Activated B cell treated with CpG ODN at 0.5 μM for 24 hours (primary cell): ENCODE results near the gene AURKA. TPM values are rescaled to one million over a fixed set of nuclear protein-coding genes. Genes with fewer than 3 reads are reported as not detected.

ENCODE experiments used
- ATAC-seq: fragments of 200-7000 bp; cut with Tn5 transposase; one replicate; pipeline ENCODE4 v1.10.0; 2021; ENCODE audit warnings: low read depth, mild to moderate bottlenecking, moderate library complexity
- CTCF ChIA-PET: fragments of 350-600 bp; sonication (Branson Sonifier 250); formaldehyde crosslinking; loops from one replicate; lab custom pipeline; 2021; ENCODE audit warnings: antibody characterized with exemption; lab: Charles Lee
- POLR2A ChIA-PET: fragments of 350-600 bp; sonication (Branson Sonifier 250); formaldehyde crosslinking; loops from one replicate; lab custom pipeline; 2021; ENCODE audit warnings: antibody characterized with exemption; lab: Charles Lee
- DNase-seq: peaks from one replicate; pipeline ENCODE4 v3.0.0; 2022
- H3K27ac Mint-ChIP-seq: one replicate; pipeline ENCODE4 v1.8.0; 2020; ENCODE audit warnings: mixed read lengths
- H3K27me3 Mint-ChIP-seq: one replicate; pipeline ENCODE4 v1.8.0; 2021; ENCODE audit warnings: mixed read lengths
- H3K36me3 Mint-ChIP-seq: one replicate; pipeline ENCODE4 v1.8.0; 2021; ENCODE audit warnings: low read depth, mixed read lengths
- H3K4me1 Mint-ChIP-seq: one replicate; pipeline ENCODE4 v1.8.0; 2021; ENCODE audit warnings: mixed read lengths
- H3K4me3 Mint-ChIP-seq: one replicate; pipeline ENCODE4 v1.8.0; 2020; ENCODE audit warnings: mild to moderate bottlenecking, mixed read lengths
- H3K9me3 Mint-ChIP-seq: one replicate; pipeline ENCODE4 v1.8.0; 2020; ENCODE audit warnings: mixed read lengths
- intact Hi-C: fragments of 100-400 bp; cut with micrococcal nuclease; formaldehyde crosslinking; loops from one replicate; pipeline ENCODE4 v1.15.1; 2024
- total RNA-seq: library from RNA; stranded (reverse); gene quantifications from 2 replicates; pipeline ENCODE4 v1.2.3, GENCODE V29; 2022
- TF ChIP-seq, protein P1 (sequence below): fragments of 200-600 bp; IDR thresholded peaks from one replicate; pipeline ENCODE4 v1.8.0; 2022; ENCODE audit warnings: antibody characterized with exemption, mild to moderate bottlenecking

AURKA gene
- total RNA-seq, 1 donor from 2014 or later: 3.8 TPM

- H3K27ac Mint-ChIP-seq: no peak overlapping the region
- TF ChIP-seq, protein P1, sequence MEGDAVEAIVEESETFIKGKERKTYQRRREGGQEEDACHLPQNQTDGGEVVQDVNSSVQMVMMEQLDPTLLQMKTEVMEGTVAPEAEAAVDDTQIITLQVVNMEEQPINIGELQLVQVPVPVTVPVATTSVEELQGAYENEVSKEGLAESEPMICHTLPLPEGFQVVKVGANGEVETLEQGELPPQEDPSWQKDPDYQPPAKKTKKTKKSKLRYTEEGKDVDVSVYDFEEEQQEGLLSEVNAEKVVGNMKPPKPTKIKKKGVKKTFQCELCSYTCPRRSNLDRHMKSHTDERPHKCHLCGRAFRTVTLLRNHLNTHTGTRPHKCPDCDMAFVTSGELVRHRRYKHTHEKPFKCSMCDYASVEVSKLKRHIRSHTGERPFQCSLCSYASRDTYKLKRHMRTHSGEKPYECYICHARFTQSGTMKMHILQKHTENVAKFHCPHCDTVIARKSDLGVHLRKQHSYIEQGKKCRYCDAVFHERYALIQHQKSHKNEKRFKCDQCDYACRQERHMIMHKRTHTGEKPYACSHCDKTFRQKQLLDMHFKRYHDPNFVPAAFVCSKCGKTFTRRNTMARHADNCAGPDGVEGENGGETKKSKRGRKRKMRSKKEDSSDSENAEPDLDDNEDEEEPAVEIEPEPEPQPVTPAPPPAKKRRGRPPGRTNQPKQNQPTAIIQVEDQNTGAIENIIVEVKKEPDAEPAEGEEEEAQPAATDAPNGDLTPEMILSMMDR: no peak
- no peaks in the 10 kb centered on the region for H3K36me3 Mint-ChIP-seq
- H3K9me3 Mint-ChIP-seq: no peaks in the 10 kb centered on the region
- ATAC-seq (no peak), DNase-seq (peak; percentile 17)
- CTCF ChIA-PET: interaction anchor here (1.2 kb wide), 1 partner anchor 192 kb away, joined by 3 read pairs; no protein-coding TSS in a partner anchor
- H3K4me1 Mint-ChIP-seq: peaks cover 16% of the 10 kb centered on the region
- H3K27me3 Mint-ChIP-seq: no peaks in the 10 kb centered on the region
- intact Hi-C loops: loop anchor here (2.0 kb wide), 1 partner anchor 109 kb away; the partner anchor contains the start of gene RTF2
- POLR2A ChIA-PET: interaction anchor here (1.0 to 2.1 kb wide), 2 partner anchors 33 to 36 kb away, joined by 3 to 21 read pairs; partner anchors contain the start of genes AURKA and CSTF1
- H3K4me3 Mint-ChIP-seq: peak overlapping the region; percentile 84
Observed at GRCh38 chr20:56359212-56360132, 32.5 kb downstream of the AURKA start.

DNA sequence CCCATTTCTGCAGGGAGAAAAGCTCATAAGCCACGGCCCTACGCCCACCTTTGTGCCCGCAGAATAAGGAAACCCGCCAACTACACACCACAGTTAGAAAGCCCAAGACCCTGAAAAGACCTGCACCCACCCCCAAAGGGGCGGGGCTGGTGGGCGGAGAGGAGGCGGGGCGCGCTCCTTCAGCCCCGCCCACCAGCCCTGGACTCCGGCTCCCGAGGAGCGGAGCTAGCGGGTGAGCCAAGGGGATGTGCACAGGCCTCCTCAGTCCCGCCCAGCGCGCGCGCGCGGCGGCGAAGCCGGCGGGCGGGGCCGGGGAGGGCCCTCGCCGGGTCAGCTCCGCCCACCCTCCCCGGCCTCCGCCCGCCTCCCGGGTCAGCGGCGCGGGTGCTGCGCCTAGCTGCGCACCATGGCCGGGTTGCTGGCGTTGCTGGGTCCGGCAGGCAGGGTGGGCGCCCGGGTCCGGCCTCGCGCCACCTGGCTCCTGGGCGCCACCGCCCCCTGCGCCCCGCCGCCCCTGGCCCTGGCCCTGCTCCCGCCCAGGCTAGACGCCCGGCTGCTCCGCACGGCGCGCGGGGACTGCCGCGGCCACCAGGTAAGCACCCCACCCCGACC, 33.3 kb downstream of the AURKA start, which contains the start of gene FAM210B:
Gene FAM210B, plus strand, starts transcription at position 375 of the 612 bp plus-strand sequence. Its CDS starts 32 bp downstream, at position 407.
- no peaks in the 10 kb centered on the region for H3K27me3 Mint-ChIP-seq
- peak within 1 kb of the TSS; percentile 84 for H3K4me3 Mint-ChIP-seq
- no peaks in the 10 kb centered on the region for H3K36me3 Mint-ChIP-seq
- intact Hi-C loops: loop anchor here (1.0 to 2.0 kb wide), 2 partner anchors 34 to 110 kb away; partner anchors contain the start of genes AURKA, CSTF1 and RTF2
- H3K27ac Mint-ChIP-seq: no peak within 1 kb of the TSS
- TF ChIP-seq, protein P1: no peak
- DNase-seq (peak; percentile 73), ATAC-seq (peak; percentile 100)
- ChIA-PET CTCF (interaction anchor here (1.2 kb wide), 1 partner anchor 193 kb away, joined by 3 read pairs; no protein-coding TSS in a partner anchor), POLR2A (interaction anchor here (1.0 to 2.1 kb wide), 2 partner anchors 34 to 37 kb away, joined by 3 to 21 read pairs; partner anchors contain the start of genes AURKA and CSTF1)
- H3K4me1 Mint-ChIP-seq: peaks cover 16% of the 10 kb centered on the region
- no peaks in the 10 kb centered on the region for H3K9me3 Mint-ChIP-seq

DNA sequence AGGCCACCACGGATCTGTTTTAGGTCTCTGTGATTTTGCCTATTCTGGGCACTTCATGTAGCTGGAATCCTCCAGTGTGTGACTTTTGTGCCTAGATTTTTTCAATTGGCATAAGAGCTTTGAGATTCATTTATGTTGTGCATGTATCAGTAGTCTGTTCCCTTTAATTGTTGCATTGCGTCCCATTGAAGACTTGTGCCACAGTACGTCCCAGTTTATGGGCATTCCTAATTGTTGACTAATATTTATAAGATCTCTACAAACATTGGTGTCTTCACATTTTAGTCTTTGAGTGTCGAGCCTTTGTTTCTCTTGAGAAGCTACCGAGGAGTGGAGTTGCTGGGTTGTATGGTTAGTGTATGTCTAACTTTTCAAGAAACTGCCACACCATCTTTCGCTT, 33.9 kb downstream of the AURKA start:
- DNase-seq (no peak), ATAC-seq (no peak)
- ChIA-PET POLR2A (interaction anchor here (1.0 to 2.1 kb wide), 2 partner anchors 34 to 37 kb away, joined by 3 to 21 read pairs; partner anchors contain the start of genes AURKA and CSTF1), CTCF (interaction anchor here (1.2 kb wide), 1 partner anchor 193 kb away, joined by 3 read pairs; no protein-coding TSS in a partner anchor)
- intact Hi-C loops: loop anchor here (1.0 to 2.0 kb wide), 2 partner anchors 34 to 111 kb away; partner anchors contain the start of genes AURKA, CSTF1 and RTF2
- H3K27ac Mint-ChIP-seq: no peak overlapping the region
- H3K4me3 Mint-ChIP-seq: peak overlapping the region; percentile 80
- TF ChIP-seq, protein P1: no peak
- peaks cover 1% of the 10 kb centered on the region for H3K27me3 Mint-ChIP-seq
- H3K36me3 Mint-ChIP-seq: no peaks in the 10 kb centered on the region
- H3K4me1 Mint-ChIP-seq: peaks cover 16% of the 10 kb centered on the region
- no peaks in the 10 kb centered on the region for H3K9me3 Mint-ChIP-seq

DNA sequence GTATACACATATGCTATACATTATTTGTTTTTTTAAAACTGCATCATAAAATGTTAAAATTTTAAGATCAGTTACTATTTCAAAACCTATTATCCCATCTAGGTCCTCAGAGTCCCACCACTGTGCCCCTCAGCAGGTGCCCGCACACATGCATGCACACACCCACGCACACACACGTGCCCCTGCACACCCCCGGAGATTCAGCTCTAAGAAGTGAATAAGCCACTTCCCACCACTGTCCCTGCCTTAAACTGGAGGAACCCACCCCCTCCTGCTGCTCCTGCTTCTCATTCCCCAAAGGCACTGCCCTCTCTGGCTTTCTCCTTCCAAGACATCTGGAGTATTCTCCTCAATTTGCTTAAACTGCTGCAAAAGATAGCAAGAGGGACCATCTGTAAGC, 38.7 kb downstream of the AURKA start:
- CTCF ChIA-PET: no interaction called here
- no peak for ATAC-seq

More for the DNA sequence above, 38.7 kb downstream of the AURKA start:
- TF ChIP-seq, protein P1: no peak
- Mint-ChIP-seq H3K36me3 (no peaks in the 10 kb centered on the region), H3K4me1 (peaks cover 4% of the 10 kb centered on the region), H3K9me3 (no peaks in the 10 kb centered on the region), H3K4me3 (no peak overlapping the region), H3K27ac (no peak overlapping the region), H3K27me3 (peaks cover 13% of the 10 kb centered on the region)
- DNase-seq: no peak
- intact Hi-C loops: no loop called here
- POLR2A ChIA-PET: no interaction called here
